B cell (primary cell): ENCODE measurements around the gene NDRG3. TPM values are rescaled to one million over a fixed set of nuclear protein-coding genes. Genes with fewer than 3 reads are reported as not detected.

ENCODE experiments used
- ATAC-seq: fragments of 200-7000 bp; cut with Tn5 transposase; one replicate; pipeline ENCODE4 v1.10.0; 2021; ENCODE audit warnings: low read depth, mild to moderate bottlenecking, moderate number of reproducible peaks, moderate library complexity
- CTCF ChIA-PET: fragments of 350-600 bp; sonication (Branson Sonifier 250); formaldehyde crosslinking; loops from one replicate; lab custom pipeline; 2021; ENCODE audit warnings: antibody characterized with exemption, inconsistent platforms; lab: Charles Lee
- POLR2A ChIA-PET: fragments of 350-600 bp; sonication (Branson Sonifier 250); formaldehyde crosslinking; loops from one replicate; lab custom pipeline; 2021; ENCODE audit warnings: antibody characterized with exemption; lab: Charles Lee
- DNase-seq: peaks from one replicate; pipeline ENCODE4 v3.0.0; 2013
- H2AFZ ChIP-seq: 2 replicates; pipeline ENCODE4 v1.6.1; 2012; ENCODE audit warnings: mild to moderate bottlenecking, low read depth, low read length; ENCODE audit not compliant: insufficient read depth, poor library complexity, severe bottlenecking
- H3K27ac ChIP-seq, 2 donors: 1 replicate in 1 of 2; 2 replicates in 1 of 2; pipeline ENCODE4 v1.5.1; 2012 to 2013; ENCODE audit warnings: low read length in 2 of 2, mild to moderate bottlenecking in 2 of 2, moderate library complexity in 1 of 2
- H3K27me3 ChIP-seq, 4 experiments: fragments of 200-600 bp in 1 of 4; sonication (generic) in 1 of 4; replicated peaks in 1 of 4; 1 replicate in 2 of 4; 2 replicates in 2 of 4; pipeline versions ENCODE4 v1.6.1 to v1.7.0; 2013 to 2016; ENCODE audit warnings: low read length in 3 of 4, mild to moderate bottlenecking in 2 of 4, mixed read lengths in 1 of 4, moderate library complexity in 1 of 4; ENCODE audit not compliant: insufficient read depth in 4 of 4, control insufficient read depth in 3 of 4; ENCODE audit errors: control extremely low read depth in 1 of 4
- H3K36me3 ChIP-seq, 2 experiments: replicated peaks in 1 of 2; 1 replicate in 1 of 2; 2 replicates in 1 of 2; pipeline versions ENCODE4 v1.6.1 to v1.7.1; 2013; ENCODE audit warnings: low read length in 1 of 2; ENCODE audit not compliant: insufficient read depth in 2 of 2, control insufficient read depth in 1 of 2; ENCODE audit errors: control extremely low read depth in 1 of 2, extremely low read depth in 1 of 2
- H3K4me1 ChIP-seq, 2 donors: fragments of 200-600 bp in 1 of 2; sonication (generic) in 1 of 2; 1 replicate in 1 of 2; 2 replicates in 1 of 2; pipeline versions ENCODE4 v1.5.1 to v1.6.1; 2013 to 2017; ENCODE audit warnings: low read length in 2 of 2; ENCODE audit not compliant: control insufficient read depth in 2 of 2, insufficient read depth in 2 of 2
- H3K4me2 ChIP-seq: replicated peaks from 2 replicates; pipeline ENCODE3; 2012; ENCODE audit warnings: mild to moderate bottlenecking, low read depth, low read length; ENCODE audit not compliant: poor library complexity, severe bottlenecking
- H3K4me3 ChIP-seq, 5 experiments: fragments of 200-600 bp in 1 of 5; sonication (generic) in 1 of 5; 1 replicate in 3 of 5; 2 replicates in 2 of 5; pipeline versions ENCODE4 v1.5.1 to v1.7.0; 2011 to 2016; ENCODE audit warnings: low read length in 4 of 5, mild to moderate bottlenecking in 4 of 5, low read depth in 2 of 5, control low read depth in 1 of 5, moderate library complexity in 1 of 5; ENCODE audit not compliant: insufficient read depth in 1 of 5; ENCODE audit errors: control extremely low read depth in 1 of 5, extremely low read depth in 1 of 5
- H3K79me2 ChIP-seq: fragments of 200-600 bp; sonication (generic); one replicate; pipeline ENCODE4 v1.6.0; 2016; ENCODE audit warnings: low read length; ENCODE audit not compliant: control insufficient read depth, insufficient read depth
- H3K9ac ChIP-seq: fragments of 200-600 bp; sonication (generic); 2 replicates; pipeline ENCODE4 v1.6.1; 2017; ENCODE audit warnings: mild to moderate bottlenecking, low read length, moderate library complexity
- H3K9me3 ChIP-seq, 3 donors: one replicate each; pipeline versions ENCODE4 v1.6.1 to v1.7.1; 2013; ENCODE audit warnings: low read length in 2 of 3; ENCODE audit not compliant: control insufficient read depth in 2 of 3, insufficient read depth in 1 of 3; ENCODE audit errors: control extremely low read depth in 1 of 3
- H4K20me1 ChIP-seq: 2 replicates; pipeline ENCODE4 v1.6.0; 2012; ENCODE audit warnings: mild to moderate bottlenecking, low read length; ENCODE audit not compliant: insufficient read depth, control insufficient read depth, poor library complexity, severe bottlenecking
- H3K27ac Mint-ChIP-seq: one replicate; pipeline ENCODE4 v1.8.0; 2021; ENCODE audit warnings: mixed read lengths
- H3K27me3 Mint-ChIP-seq: one replicate; pipeline ENCODE4 v1.8.0; 2021; ENCODE audit warnings: mixed read lengths
- H3K4me1 Mint-ChIP-seq: one replicate; pipeline ENCODE4 v1.8.0; 2021; ENCODE audit warnings: mixed read lengths
- H3K4me3 Mint-ChIP-seq: one replicate; pipeline ENCODE4 v1.8.0; 2021; ENCODE audit warnings: mixed read lengths
- H3K9me3 Mint-ChIP-seq: one replicate; pipeline ENCODE4 v1.8.0; 2022; ENCODE audit warnings: mixed read lengths; ENCODE audit not compliant: insufficient read depth
- EZH2 ChIP-seq: IDR thresholded peaks from 2 replicates; pipeline ENCODE4 v1.6.1; 2012; ENCODE audit warnings: borderline replicate concordance, low read depth, mild to moderate bottlenecking, moderate library complexity, low read length; ENCODE audit not compliant: insufficient read depth, poor library complexity, severe bottlenecking
- WGBS: methylation state at CpG from one replicate; pipeline ENCODE4 v1.1.5; 2013; ENCODE audit warnings: missing lambda C conversion rate; ENCODE audit not compliant: insufficient coverage; 5-methylcytosine and 5-hydroxymethylcytosine counted together
- intact Hi-C: fragments of 100-400 bp; cut with micrococcal nuclease; formaldehyde crosslinking; loops from one replicate; pipeline ENCODE4 v1.10.0; 2022
- polyA plus RNA-seq: library from polyadenylated mRNA; depleted of rRNA; stranded (reverse); fragments of >200 nt; gene quantifications from 2 replicates; pipeline ENCODE4 v1.2.3, GENCODE V29; 2012
- total RNA-seq, 2 donors: library from RNA; stranded (reverse); fragments of 120-200 nt in 1 of 2; gene quantifications; 1 replicate in 1 of 2; 2 replicates in 1 of 2; pipeline versions ENCODE4 v1.2.3 to v1.2.4, GENCODE V29; 2013 to 2022
- TF ChIP-seq, protein P1 (sequence below): fragments of 200-600 bp; IDR thresholded peaks from one replicate; pipeline ENCODE4 v1.8.0; 2022; ENCODE audit warnings: antibody characterized with exemption, mild to moderate bottlenecking

The NDRG3 gene
- total and polyA plus RNA-seq, 2 donors (not counting 1 experiment from before 2014, with no cell fraction given): 15.7 to 26.1 TPM

DNA sequence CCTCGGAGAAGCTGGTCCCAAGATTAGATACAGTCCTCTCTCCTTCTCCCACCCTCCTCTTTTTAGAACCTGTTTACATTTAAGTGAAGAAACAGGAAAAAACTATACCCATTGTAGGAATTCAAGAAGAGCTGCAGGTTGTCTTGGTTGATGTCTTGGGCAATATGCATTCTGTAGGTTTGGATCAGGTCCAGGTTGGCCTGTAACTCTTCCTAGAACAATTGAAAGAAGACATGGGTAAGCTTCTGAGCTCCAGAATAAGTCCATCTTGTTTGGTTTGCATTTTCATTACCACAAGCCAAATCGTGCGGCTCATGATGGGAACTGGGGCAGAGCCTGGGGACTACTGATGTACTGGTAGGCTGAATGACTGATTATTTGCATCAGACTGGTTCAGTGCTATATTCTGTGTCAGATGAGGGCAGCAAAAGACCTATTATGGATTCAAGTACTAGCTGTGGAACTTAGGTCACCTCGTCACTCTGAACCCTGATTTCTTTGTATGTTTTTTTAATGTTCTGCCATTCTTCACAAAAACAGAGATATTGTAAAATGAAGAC, 79.6 kb downstream of the NDRG3 start:
- H3K36me3 ChIP-seq: peaks cover 3 to 29% of the 10 kb centered on the region in 2 experiments
- no peaks in the 10 kb centered on the region for H3K27me3 ChIP-seq
- POLR2A ChIA-PET: no interaction called here
- H3K9me3 ChIP-seq: no peaks in the 10 kb centered on the region
- intact Hi-C loops: loop anchor here (5.0 kb wide), 1 partner anchor 221 kb away; no protein-coding TSS in a partner anchor
- no peak for TF ChIP-seq EZH2
- TF ChIP-seq, protein P1, sequence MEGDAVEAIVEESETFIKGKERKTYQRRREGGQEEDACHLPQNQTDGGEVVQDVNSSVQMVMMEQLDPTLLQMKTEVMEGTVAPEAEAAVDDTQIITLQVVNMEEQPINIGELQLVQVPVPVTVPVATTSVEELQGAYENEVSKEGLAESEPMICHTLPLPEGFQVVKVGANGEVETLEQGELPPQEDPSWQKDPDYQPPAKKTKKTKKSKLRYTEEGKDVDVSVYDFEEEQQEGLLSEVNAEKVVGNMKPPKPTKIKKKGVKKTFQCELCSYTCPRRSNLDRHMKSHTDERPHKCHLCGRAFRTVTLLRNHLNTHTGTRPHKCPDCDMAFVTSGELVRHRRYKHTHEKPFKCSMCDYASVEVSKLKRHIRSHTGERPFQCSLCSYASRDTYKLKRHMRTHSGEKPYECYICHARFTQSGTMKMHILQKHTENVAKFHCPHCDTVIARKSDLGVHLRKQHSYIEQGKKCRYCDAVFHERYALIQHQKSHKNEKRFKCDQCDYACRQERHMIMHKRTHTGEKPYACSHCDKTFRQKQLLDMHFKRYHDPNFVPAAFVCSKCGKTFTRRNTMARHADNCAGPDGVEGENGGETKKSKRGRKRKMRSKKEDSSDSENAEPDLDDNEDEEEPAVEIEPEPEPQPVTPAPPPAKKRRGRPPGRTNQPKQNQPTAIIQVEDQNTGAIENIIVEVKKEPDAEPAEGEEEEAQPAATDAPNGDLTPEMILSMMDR: peak; percentile 30
- no peak overlapping the region for H2AFZ ChIP-seq
- H3K9me3 Mint-ChIP-seq: no peaks in the 10 kb centered on the region
- CTCF ChIA-PET: interaction anchor here (0.9 to 2.9 kb wide), 12 partner anchors 10 to 467 kb away, joined by 3 to 16 read pairs (median 4); partner anchors contain the start of gene SLA2
- H3K4me1 Mint-ChIP-seq: no peaks in the 10 kb centered on the region
- no peaks in the 10 kb centered on the region for H3K4me1 ChIP-seq
- no peak overlapping the region for H3K4me3 ChIP-seq
- H3K27ac Mint-ChIP-seq: no peak overlapping the region
- no peaks in the 10 kb centered on the region for H3K79me2 ChIP-seq
- 77% methylated on average over 2 of the region's 4 CpGs for WGBS
- no peaks in the 10 kb centered on the region for H3K27me3 Mint-ChIP-seq
- H3K9ac ChIP-seq: no peak overlapping the region
- H3K4me3 Mint-ChIP-seq: no peak overlapping the region
- ATAC-seq: no peak
- DNase-seq: peak; percentile 41
- H4K20me1 ChIP-seq: no peaks in the 10 kb centered on the region
- no peak overlapping the region for H3K4me2 ChIP-seq
- H3K27ac ChIP-seq: no peak overlapping the region

- no peak overlapping the region for H3K4me2 ChIP-seq
- no peak overlapping the region for H3K4me3 Mint-ChIP-seq
- H2AFZ ChIP-seq: no peak overlapping the region
- DNase-seq: no peak
- no peaks in the 10 kb centered on the region for H3K9me3 ChIP-seq
- no peaks in the 10 kb centered on the region for H3K4me1 ChIP-seq
- no peak overlapping the region for H3K27ac ChIP-seq
- H3K27me3 Mint-ChIP-seq: no peaks in the 10 kb centered on the region
- no peaks in the 10 kb centered on the region for H3K4me1 Mint-ChIP-seq
- H3K27me3 ChIP-seq: no peaks in the 10 kb centered on the region
- no peaks in the 10 kb centered on the region for H4K20me1 ChIP-seq
- H3K79me2 ChIP-seq: no peaks in the 10 kb centered on the region
- TF ChIP-seq, protein P1: no peak
- TF ChIP-seq EZH2: no peak
- ChIA-PET CTCF (no interaction called here), POLR2A (no interaction called here)
- H3K4me3 ChIP-seq: no peak overlapping the region
- no peak for ATAC-seq
- no peak overlapping the region for H3K27ac Mint-ChIP-seq
- H3K9ac ChIP-seq: no peak overlapping the region
- no peaks in the 10 kb centered on the region for H3K9me3 Mint-ChIP-seq
- intact Hi-C loops: no loop called here
- H3K36me3 ChIP-seq: peaks cover 0 to 20% of the 10 kb centered on the region in 2 experiments
- WGBS: 83% methylated on average over 1 of the region's 2 CpGs
Measured at GRCh38 chr20:36663031-36663430, 82.9 kb downstream of the NDRG3 start.
